NT2/D1 (cell line): ENCODE data around the gene ZMIZ2.
"Not testable (repeated sequence)": the region's sequence is repeated elsewhere in the genome, so short reads cannot be mapped to it uniquely, and the experiment has no call there.

Source experiments
- DNase-seq: peaks from one replicate; pipeline ENCODE4 v3.0.0-alpha.2; 2011; ENCODE audit warnings: low read depth, low spot score
- H3K27me3 ChIP-seq: 2 replicates; pipeline ENCODE4 v1.6.0; 2011; ENCODE audit warnings: mild to moderate bottlenecking; ENCODE audit not compliant: insufficient read length, insufficient read depth
- H3K36me3 ChIP-seq: 2 replicates; pipeline ENCODE4 v1.6.1; 2011; ENCODE audit warnings: mild to moderate bottlenecking, low read length, mixed read lengths; ENCODE audit not compliant: insufficient read depth, insufficient read length
- H3K4me1 ChIP-seq: 2 replicates; pipeline ENCODE4 v1.5.1; 2011; ENCODE audit not compliant: insufficient read depth, insufficient read length
- H3K4me3 ChIP-seq: 2 replicates; pipeline ENCODE4 v1.5.1; 2011; ENCODE audit warnings: low read depth; ENCODE audit not compliant: insufficient read length
- H3K9ac ChIP-seq: 2 replicates; pipeline ENCODE4 v1.6.0; 2011; ENCODE audit warnings: low read depth; ENCODE audit not compliant: insufficient read length
- H3K9me3 ChIP-seq: 2 replicates; pipeline ENCODE4 v1.5.1; 2011; ENCODE audit warnings: mild to moderate bottlenecking, low read length; ENCODE audit not compliant: insufficient read depth
- SUZ12 ChIP-seq: IDR thresholded peaks from 2 replicates; pipeline ENCODE4 v1.6.1; 2011; ENCODE audit not compliant: insufficient read length, insufficient read depth; ENCODE audit errors: extremely low read depth
- YY1 ChIP-seq: IDR thresholded peaks from 2 replicates; pipeline ENCODE4 v1.6.1; 2011; ENCODE audit not compliant: insufficient read length, insufficient read depth
- ZNF274 ChIP-seq: IDR thresholded peaks from 2 replicates; pipeline ENCODE4 v1.6.1; 2011; ENCODE audit warnings: mild to moderate bottlenecking, low read depth, low read length

The ZMIZ2 gene

DNA sequence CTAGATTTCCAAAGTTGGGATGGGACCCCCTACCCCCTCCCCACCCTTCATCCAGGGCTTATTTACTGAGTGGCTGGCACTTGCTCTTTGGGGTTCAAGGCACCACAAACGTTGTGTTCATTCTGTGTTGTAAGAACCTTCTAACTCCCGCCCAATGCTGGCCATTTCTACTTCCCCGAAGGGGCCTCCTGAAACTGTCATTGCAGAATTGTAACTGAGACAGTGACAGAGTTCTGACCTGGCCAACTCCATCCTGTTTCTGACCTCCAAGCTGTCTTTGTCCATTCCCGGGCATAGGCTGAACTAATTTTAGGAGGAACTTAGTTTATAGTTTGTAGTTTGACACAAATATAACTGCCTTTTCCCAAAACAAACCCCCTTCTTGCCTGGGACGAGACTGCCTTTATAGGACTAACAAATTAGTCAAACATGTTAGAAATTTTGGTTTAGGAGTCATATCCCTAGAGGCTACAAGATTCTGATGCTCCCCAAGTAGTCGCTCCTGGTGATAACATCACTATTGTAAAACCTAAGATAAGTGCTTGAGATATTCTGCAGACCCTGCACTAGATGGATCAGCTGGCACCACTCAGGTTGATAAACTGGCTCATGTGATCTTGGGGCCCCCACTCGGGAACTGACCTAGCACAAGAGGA lies 34.8 kb upstream of the ZMIZ2 start:
- Histone ChIP-seq H3K9me3 (no peaks in the 10 kb centered on the region), H3K27me3 (no peaks in the 10 kb centered on the region), H3K4me1 (no peaks in the 10 kb centered on the region), H3K9ac (no peak overlapping the region), H3K36me3 (peaks cover 16% of the 10 kb centered on the region), H3K4me3 (no peak overlapping the region)
- no peak for DNase-seq
- TF ChIP-seq YY1 (no peak), SUZ12 (no peak), ZNF274 (no peak)

DNA sequence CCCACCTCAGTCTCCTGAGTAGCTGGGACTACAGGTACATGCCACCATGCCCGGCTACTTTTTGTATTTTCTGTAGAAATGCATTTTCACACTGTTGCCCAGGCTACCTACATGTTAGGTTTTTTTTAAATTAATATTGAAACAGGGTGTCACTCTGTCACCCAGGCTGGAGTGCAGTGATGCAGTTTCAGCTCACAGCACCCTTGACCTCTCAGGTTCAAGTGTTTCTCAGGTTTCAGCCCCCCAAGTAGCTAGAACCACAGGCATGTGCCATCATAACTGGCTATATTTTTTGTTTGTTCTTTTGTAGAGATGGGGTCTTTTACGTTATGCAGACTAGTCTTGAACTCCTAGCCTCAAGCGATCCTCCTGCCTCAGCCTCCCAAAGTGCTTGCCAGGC lies 32.4 kb upstream of the ZMIZ2 start:
- TF ChIP-seq ZNF274 (no peak), YY1 (no peak), SUZ12 (no peak)
- Histone ChIP-seq H3K4me1 (no peaks in the 10 kb centered on the region), H3K4me3 (no peak overlapping the region), H3K9ac (no peak overlapping the region), H3K9me3 (peaks cover 14% of the 10 kb centered on the region), H3K27me3 (no peaks in the 10 kb centered on the region), H3K36me3 (no peaks in the 10 kb centered on the region)
- no peak for DNase-seq

DNA sequence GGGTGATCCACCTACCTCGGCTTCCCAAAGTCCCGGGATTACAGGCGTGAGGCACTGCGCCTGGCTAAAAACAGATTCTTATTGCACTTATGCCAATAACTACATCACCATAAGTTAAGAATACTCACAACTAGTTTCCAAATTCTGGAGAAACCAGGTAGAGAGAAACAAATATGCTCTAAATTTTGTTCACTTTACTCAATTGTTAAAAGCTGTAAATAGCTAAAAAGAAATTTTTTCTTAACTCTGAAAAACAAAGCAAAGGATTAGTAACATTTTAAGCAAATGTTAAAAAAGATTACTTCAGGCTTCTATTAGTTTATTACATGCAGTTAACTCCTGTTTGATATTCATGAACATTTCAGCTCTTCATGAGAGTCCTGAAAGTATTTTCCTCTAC lies 28.3 kb upstream of the ZMIZ2 start:
- Histone ChIP-seq H3K4me1 (no peaks in the 10 kb centered on the region), H3K36me3 (no peaks in the 10 kb centered on the region), H3K9me3 (peaks cover 14% of the 10 kb centered on the region), H3K4me3 (no peak overlapping the region), H3K9ac (no peak overlapping the region), H3K27me3 (no peaks in the 10 kb centered on the region)
- DNase-seq: no peak
- TF ChIP-seq SUZ12: no peak
- no peak for TF ChIP-seq YY1
- TF ChIP-seq ZNF274: no peak

DNA sequence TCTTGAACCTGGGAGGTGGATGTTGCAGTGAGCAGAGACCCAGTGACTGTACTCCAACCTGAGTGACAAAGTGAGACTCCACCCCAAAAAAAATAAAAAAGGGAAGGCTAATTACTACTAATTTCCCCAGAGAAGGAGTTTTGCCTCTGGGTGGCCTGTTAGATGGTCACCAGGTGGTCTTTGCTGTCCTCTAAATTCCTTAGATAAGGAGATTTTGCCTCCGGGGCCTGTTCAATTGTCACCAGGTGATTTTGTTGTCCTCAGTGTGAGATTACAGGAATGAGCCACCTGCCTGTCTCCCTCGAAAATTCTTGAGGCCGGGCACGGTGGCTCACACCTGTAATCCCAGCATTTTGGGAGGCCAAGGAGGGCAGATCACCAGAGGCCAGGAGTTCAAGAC lies 24.4 kb upstream of the ZMIZ2 start:
- DNase-seq: no peak
- Histone ChIP-seq H3K27me3 (no peaks in the 10 kb centered on the region), H3K4me1 (no peaks in the 10 kb centered on the region), H3K9me3 (peaks cover 14% of the 10 kb centered on the region), H3K4me3 (no peak overlapping the region), H3K9ac (no peak overlapping the region), H3K36me3 (no peaks in the 10 kb centered on the region)
- TF ChIP-seq SUZ12 (no peak), ZNF274 (no peak), YY1 (no peak)

DNA sequence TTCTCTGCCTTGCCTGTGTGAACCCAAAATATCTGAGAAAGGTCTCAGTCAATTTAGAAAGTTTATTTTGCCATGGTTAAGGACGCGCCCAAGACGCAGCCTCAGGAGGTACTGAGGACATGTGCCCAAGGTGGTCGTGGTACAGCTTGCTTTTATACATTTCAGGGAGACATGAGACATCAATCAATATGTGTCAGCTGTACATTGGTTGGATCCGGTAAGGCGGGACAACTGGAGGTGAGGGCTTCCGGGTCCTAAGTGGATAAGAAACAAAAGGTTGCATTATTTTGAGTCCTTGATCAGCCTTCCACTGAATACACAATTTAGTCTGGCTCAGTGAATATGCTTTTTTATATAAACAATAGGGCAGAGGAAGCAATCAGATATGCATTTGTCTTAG lies 22.4 kb upstream of the ZMIZ2 start:
- DNase-seq, H3K36me3 ChIP-seq, H3K9me3 ChIP-seq, H3K4me1 ChIP-seq, H3K9ac ChIP-seq, H3K27me3 ChIP-seq, H3K4me3 ChIP-seq: not testable (repeated sequence)

DNA sequence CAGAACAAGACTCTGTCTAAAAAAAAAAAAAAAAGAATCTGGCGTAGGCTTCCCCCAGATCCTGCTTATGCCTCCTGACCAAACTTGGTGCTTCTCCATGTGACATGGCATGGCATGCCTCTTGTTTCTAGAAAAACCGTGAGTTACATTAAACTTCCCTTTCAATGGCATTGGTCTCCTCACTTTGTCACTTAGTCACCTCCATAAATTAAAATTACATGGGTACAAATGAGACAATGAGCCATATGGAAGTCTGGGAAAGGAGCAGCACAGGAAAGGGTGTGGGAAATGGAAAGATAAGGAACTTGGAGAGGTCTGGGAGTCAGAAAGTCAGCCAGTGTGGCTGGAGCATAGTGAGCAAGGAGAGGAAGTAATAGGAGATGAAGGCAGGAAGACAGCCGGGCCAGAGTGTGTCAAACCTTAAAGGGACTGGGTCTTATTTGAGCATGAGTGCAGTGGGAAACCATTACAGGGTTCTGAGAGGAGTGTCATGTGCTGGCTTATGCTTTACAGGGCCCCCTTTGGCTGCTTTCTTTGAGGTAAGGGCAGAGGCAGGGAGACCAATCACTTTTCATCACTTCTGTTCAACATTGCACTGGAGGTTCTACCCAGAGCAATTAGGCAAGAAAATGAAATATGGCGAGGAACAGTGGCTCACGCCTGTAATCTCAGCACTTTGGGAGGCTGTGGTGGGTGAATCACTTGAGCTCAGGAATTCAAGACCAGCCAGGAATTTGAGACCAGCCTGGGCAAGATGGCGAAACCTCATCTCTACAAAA lies 21.3 kb upstream of the ZMIZ2 start:
- no peak for DNase-seq
- Histone ChIP-seq H3K9me3 (no peaks in the 10 kb centered on the region), H3K27me3 (no peaks in the 10 kb centered on the region), H3K9ac (no peak overlapping the region), H3K36me3 (no peaks in the 10 kb centered on the region), H3K4me1 (peaks cover 3% of the 10 kb centered on the region), H3K4me3 (no peak overlapping the region)
- TF ChIP-seq ZNF274: no peak
- TF ChIP-seq YY1: no peak
- no peak for TF ChIP-seq SUZ12

DNA sequence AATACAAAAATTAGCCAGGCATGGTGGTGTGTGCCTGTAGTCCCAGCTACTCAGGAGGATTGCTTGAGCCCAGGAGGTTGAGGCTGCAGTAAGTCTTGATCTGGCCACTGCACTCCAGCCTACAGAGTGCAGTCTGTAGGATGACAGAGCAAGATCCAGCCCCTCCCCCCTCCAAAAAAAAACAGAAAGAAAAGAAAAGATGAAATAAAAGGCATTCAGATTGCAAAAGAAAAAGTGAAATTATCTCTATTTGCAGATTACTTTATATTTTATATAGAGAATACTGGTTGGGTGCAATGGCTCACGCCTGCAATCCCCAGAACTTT lies 20.7 kb upstream of the ZMIZ2 start:
- Histone ChIP-seq H3K4me1 (peaks cover 3% of the 10 kb centered on the region), H3K36me3 (no peaks in the 10 kb centered on the region), H3K9me3 (no peaks in the 10 kb centered on the region), H3K9ac (no peak overlapping the region), H3K27me3 (no peaks in the 10 kb centered on the region), H3K4me3 (no peak overlapping the region)
- DNase-seq: no peak
- no peak for TF ChIP-seq YY1
- TF ChIP-seq SUZ12: no peak
- no peak for TF ChIP-seq ZNF274
